Measurements from ENCODE around the gene RHOG. TPM values are rescaled to one million over a fixed set of nuclear protein-coding genes. Genes with fewer than 3 reads are reported as not detected.

RHOG gene
- total RNA-seq, 1 donor from 2014 or later, result 23.1 TPM

DNA sequence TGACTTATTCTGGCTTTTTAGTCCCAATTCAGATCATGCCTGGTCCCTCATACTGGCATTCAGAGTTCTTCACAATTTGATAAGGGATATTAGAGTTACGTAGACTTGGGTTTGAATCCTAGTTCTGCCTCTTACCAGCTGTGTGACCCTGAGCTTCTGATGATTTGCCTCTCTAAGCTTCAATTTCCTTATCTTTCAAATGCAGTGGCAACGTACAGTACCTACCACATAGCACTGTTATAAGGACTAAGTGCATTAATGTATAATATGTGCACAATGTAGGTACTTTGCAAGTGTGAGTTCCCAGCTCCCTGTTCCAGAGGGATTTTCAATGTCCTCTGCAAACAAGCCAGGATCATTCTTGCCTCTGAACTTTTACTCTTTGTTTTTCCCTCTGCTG is 7.3 kb downstream of the RHOG start:
- H3K4me1 ChIP-seq, result peaks cover 80% of the 10 kb centered on the region
- no peak for TF ChIP-seq CTCF (IDR thresholded peaks at IDR 0.05; ENCODE audit: borderline replicate concordance)
- H3K4me3 ChIP-seq, result no peak overlapping the region
- peaks cover 18% of the 10 kb centered on the region for H3K36me3 ChIP-seq
- intact Hi-C loops (cut with micrococcal nuclease), result no loop called here
- no peak overlapping the region for H3K27ac ChIP-seq (replicated peaks)
- DNase-seq, result no peak
- H3K27me3 ChIP-seq (ENCODE audit: low read depth), result no peaks in the 10 kb centered on the region
- no peaks in the 10 kb centered on the region for H3K9me3 ChIP-seq (replicated peaks)

DNA sequence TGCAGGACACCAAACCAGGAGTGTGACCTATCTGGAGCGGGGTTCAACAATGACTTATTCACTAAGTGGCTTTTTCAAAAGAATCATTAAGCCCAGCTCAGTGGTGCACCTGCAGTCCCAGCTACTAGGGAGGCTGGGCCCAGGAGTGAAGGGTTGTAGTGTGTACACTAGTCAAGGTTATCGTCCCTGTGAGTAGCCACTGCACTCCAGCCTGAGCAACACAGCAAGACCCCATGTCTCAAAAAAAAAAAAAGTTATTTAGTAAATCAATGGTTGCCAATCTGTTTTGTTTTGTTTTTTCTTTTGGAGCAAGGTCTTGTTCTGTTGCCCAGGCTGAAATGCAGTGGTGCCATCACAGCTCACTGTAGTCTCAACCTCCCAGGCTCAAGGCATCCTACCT is 7.9 kb downstream of the RHOG start:
- H3K36me3 ChIP-seq, result peaks cover 20% of the 10 kb centered on the region
- intact Hi-C loops (cut with micrococcal nuclease), result no loop called here
- peaks cover 74% of the 10 kb centered on the region for H3K4me1 ChIP-seq

DNA sequence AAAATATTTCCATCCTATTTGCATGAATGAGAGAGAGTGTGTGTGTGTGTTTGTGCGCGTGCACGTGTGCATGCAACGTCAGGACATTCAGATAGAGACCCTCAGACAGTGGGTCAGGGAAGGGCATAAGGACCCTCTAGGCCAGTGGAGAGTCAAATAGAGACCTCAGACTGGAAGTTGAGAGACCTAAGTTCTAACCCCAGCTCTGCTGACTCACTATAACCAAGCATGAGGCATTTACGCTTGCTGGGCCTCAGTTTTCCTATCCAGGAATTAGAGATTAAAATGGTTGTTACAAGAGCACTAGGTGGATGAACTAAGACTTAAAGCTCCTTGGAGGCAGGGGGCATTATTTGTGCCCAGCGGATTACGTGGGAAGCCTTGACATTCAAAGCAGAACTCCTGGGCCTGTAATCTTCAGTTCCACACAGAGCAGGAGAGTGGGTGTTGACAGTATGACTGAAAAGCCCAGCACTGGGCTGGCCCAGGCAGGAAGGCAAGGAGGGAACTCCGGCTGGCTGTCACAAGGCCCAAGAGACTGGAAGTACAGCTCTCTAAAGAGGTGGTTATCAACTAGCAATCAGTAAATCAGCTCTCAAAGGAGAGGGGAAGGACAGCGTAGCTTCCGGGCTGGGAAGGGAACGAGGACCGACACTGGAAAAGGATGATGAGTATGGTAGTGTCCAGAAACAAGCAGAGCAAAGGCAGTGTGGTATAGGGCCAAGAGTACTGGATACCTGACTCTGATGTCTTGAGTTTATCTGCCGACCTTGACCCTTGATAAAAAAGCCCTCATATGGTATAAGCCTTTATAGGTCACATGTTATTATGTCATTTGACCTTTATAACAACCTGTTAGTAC is 9.2 kb downstream of the RHOG start:
- DNase-seq, result peak; percentile 43
- Histone ChIP-seq H3K27ac (replicated peaks) (peak overlapping the region; percentile 65), H3K27me3 (ENCODE audit: low read depth) (no peaks in the 10 kb centered on the region), H3K36me3 (peaks cover 32% of the 10 kb centered on the region), H3K4me1 (peaks cover 61% of the 10 kb centered on the region), H3K4me3 (no peak overlapping the region), H3K9me3 (replicated peaks) (no peaks in the 10 kb centered on the region)
- TF ChIP-seq CTCF (IDR thresholded peaks at IDR 0.05; ENCODE audit: borderline replicate concordance), result no peak
- intact Hi-C loops (cut with micrococcal nuclease), result no loop called here

More for the DNA sequence above, 7.9 kb downstream of the RHOG start:
- Histone ChIP-seq H3K9me3 (replicated peaks) (no peaks in the 10 kb centered on the region), H3K4me3 (no peak overlapping the region), H3K27me3 (ENCODE audit: low read depth) (no peaks in the 10 kb centered on the region), H3K27ac (replicated peaks) (peak overlapping the region; percentile 65)
- no peak for TF ChIP-seq CTCF (IDR thresholded peaks at IDR 0.05; ENCODE audit: borderline replicate concordance)
- DNase-seq, result no peak

GRCh38 chr11:3830730-3831129 is 10.0 kb downstream of the RHOG start:
- Histone ChIP-seq H3K4me3 (no peak overlapping the region), H3K27me3 (ENCODE audit: low read depth) (no peaks in the 10 kb centered on the region), H3K4me1 (peaks cover 53% of the 10 kb centered on the region), H3K9me3 (replicated peaks) (no peaks in the 10 kb centered on the region), H3K36me3 (peaks cover 37% of the 10 kb centered on the region), H3K27ac (replicated peaks) (peak overlapping the region; percentile 65)
- no peak for DNase-seq
- intact Hi-C loops (cut with micrococcal nuclease), result no loop called here
- no peak for TF ChIP-seq CTCF (IDR thresholded peaks at IDR 0.05; ENCODE audit: borderline replicate concordance)

GRCh38 chr11:3830088-3830487 is 10.7 kb downstream of the RHOG start:
- H3K27ac ChIP-seq (replicated peaks), result no peak overlapping the region
- H3K27me3 ChIP-seq (ENCODE audit: low read depth), result no peaks in the 10 kb centered on the region
- intact Hi-C loops (cut with micrococcal nuclease), result no loop called here
- DNase-seq, result no peak
- H3K36me3 ChIP-seq, result peaks cover 44% of the 10 kb centered on the region
- TF ChIP-seq CTCF (IDR thresholded peaks at IDR 0.05; ENCODE audit: borderline replicate concordance), result no peak
- H3K4me3 ChIP-seq, result no peak overlapping the region
- peaks cover 46% of the 10 kb centered on the region for H3K4me1 ChIP-seq
- no peaks in the 10 kb centered on the region for H3K9me3 ChIP-seq (replicated peaks)

Measured in left ventricle myocardium inferior (tissue), 1 donor.